HG03521 (cell line): ENCODE measurements around the gene SLC2A9.

Experiments
- ATAC-seq: cut with Tn5 transposase; IDR thresholded peaks from one replicate; pipeline ENCODE4 v1.9.1; 2021; ENCODE audit warnings: mild to moderate bottlenecking, moderate library complexity; ENCODE audit not compliant: unreplicated experiment

SLC2A9 gene

GRCh38 chr4:9899306-9900055 lies 121.8 kb downstream of the SLC2A9 start:
- no peak for ATAC-seq

GRCh38 chr4:9898596-9899305 lies 122.5 kb downstream of the SLC2A9 start:
- ATAC-seq, result no peak

- no peak for ATAC-seq
Measured at GRCh38 chr4:9895333-9895705, 126.0 kb downstream of the SLC2A9 start.

GRCh38 chr4:9894644-9895332 lies 126.5 kb downstream of the SLC2A9 start:
- ATAC-seq, result no peak

- ATAC-seq, result no peak
Measured at GRCh38 chr4:9893329-9894108, 127.8 kb downstream of the SLC2A9 start.

GRCh38 chr4:9891740-9892139 lies 129.6 kb downstream of the SLC2A9 start:
- ATAC-seq, result no peak

GRCh38 chr4:9891056-9891455 lies 130.2 kb downstream of the SLC2A9 start:
- no peak for ATAC-seq

- ATAC-seq, result no peak
Measured at GRCh38 chr4:9889306-9889705, 132.0 kb downstream of the SLC2A9 start.

- no peak for ATAC-seq
Measured at GRCh38 chr4:9885958-9886357, 135.3 kb downstream of the SLC2A9 start.

GRCh38 chr4:9880406-9881197 lies 140.7 kb downstream of the SLC2A9 start:
- no peak for ATAC-seq

- no peak for ATAC-seq
Measured at GRCh38 chr4:9877123-9877522, 144.2 kb downstream of the SLC2A9 start.

- ATAC-seq, result no peak
Measured at GRCh38 chr4:9875516-9875915, 145.8 kb downstream of the SLC2A9 start.

- ATAC-seq, result no peak
Measured at GRCh38 chr4:9874385-9874784, 146.9 kb downstream of the SLC2A9 start.

- no peak for ATAC-seq
Measured at GRCh38 chr4:9870165-9870790, 151.0 kb downstream of the SLC2A9 start.

GRCh38 chr4:9867751-9868425 lies 153.4 kb downstream of the SLC2A9 start:
- ATAC-seq, result no peak

- no peak for ATAC-seq
Measured at GRCh38 chr4:9866931-9867330, 154.4 kb downstream of the SLC2A9 start.

- no peak for ATAC-seq
Measured at GRCh38 chr4:9861561-9861960, 159.7 kb downstream of the SLC2A9 start.

- ATAC-seq, result no peak
Measured at GRCh38 chr4:9859810-9860209, 161.5 kb downstream of the SLC2A9 start.

- no peak for ATAC-seq
Measured at GRCh38 chr4:9849538-9849920, 171.8 kb downstream of the SLC2A9 start.
